Activated CD4-positive, alpha-beta memory T cell treated with anti-CD3 and anti-CD28 coated beads, Interleukin-2, amount 10 ng/mL, durations not matched to agents 7 days and 5 days (primary cell): ENCODE measurements around the gene SGSM1. TPM values are rescaled to one million over a fixed set of nuclear protein-coding genes. Genes with fewer than 3 reads are reported as not detected.

Experiments used
- CTCF ChIA-PET: fragments of 350-600 bp; sonication (Branson Sonifier 250); formaldehyde crosslinking; loops from one replicate; lab custom pipeline; 2021; ENCODE audit warnings: antibody characterized with exemption, inconsistent platforms; lab: Charles Lee
- POLR2A ChIA-PET: fragments of 350-600 bp; sonication (Branson Sonifier 250); formaldehyde crosslinking; loops from one replicate; lab custom pipeline; 2021; ENCODE audit warnings: antibody characterized with exemption; lab: Charles Lee
- DNase-seq: peaks from one replicate; pipeline ENCODE4 v3.0.0-alpha.2; 2020
- H3K27ac Mint-ChIP-seq: one replicate; pipeline ENCODE4 v1.8.0; 2021; ENCODE audit warnings: mild to moderate bottlenecking, mixed read lengths
- H3K27me3 Mint-ChIP-seq: one replicate; pipeline ENCODE4 v1.8.0; 2021; ENCODE audit warnings: mixed read lengths
- H3K36me3 Mint-ChIP-seq: one replicate; pipeline ENCODE4 v1.8.0; 2021; ENCODE audit warnings: low read depth, mixed read lengths
- H3K4me1 Mint-ChIP-seq: one replicate; pipeline ENCODE4 v1.8.0; 2021; ENCODE audit warnings: mixed read lengths
- H3K4me3 Mint-ChIP-seq: one replicate; pipeline ENCODE4 v1.8.0; 2021; ENCODE audit warnings: mild to moderate bottlenecking, mixed read lengths
- H3K9me3 Mint-ChIP-seq: one replicate; pipeline ENCODE4 v1.8.0; 2021; ENCODE audit warnings: mixed read lengths
- total RNA-seq, 2 experiments: library from RNA; stranded (reverse); gene quantifications; one replicate each; pipeline ENCODE4 v1.2.3, GENCODE V29; 2021

SGSM1 gene
- total RNA-seq, 2 experiments from 2014 or later, result 0.35 to 0.93 TPM

DNA sequence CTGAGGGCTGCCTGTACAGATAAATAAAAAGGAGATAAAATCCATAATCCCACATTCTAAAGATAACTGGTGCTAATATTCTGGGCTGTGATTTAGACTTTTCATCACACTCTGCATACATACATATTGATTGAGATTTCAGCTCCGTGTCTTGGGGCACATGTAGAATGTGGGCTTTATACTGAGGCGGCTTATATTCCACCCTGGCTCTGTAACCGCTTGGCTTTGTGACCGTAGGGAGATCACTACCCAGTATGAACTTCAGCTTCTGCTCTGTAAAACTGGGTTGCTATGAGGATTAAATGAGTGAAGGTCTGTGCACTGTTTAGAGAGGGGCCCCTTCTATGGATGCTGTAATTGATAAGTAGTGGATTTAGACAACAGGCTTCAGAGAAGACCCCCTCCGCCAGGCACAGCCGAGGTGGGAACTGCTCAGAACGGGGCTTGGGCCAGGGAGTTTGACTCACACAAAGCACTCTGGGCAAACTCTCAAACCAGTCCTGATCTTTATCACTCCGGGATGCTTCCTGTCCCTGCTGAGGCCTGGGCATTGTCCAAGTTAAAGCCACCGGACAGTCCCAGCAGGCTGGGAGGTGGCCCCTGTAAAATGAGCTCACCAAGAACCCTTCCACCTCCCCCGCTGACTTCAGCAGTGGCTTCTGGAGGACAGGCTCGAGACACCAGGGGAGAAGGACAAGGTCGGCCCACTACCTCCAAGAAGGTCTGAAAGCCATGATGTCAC, 163.7 kb downstream of the SGSM1 start:
- H3K27me3 Mint-ChIP-seq, result peaks cover 13% of the 10 kb centered on the region
- ChIA-PET POLR2A (interaction anchor here (1.2 to 1.5 kb wide), 2 partner anchors 9 to 20 kb away, joined by 3 to 4 read pairs; no protein-coding TSS in a partner anchor), CTCF (interaction anchor here (0.6 to 0.7 kb wide), 2 partner anchors 9 to 78 kb away, joined by 3 read pairs; no protein-coding TSS in a partner anchor)
- H3K27ac Mint-ChIP-seq, result no peak overlapping the region
- H3K9me3 Mint-ChIP-seq, result no peaks in the 10 kb centered on the region
- H3K4me3 Mint-ChIP-seq, result no peak overlapping the region
- H3K4me1 Mint-ChIP-seq, result peaks cover 9% of the 10 kb centered on the region
- no peak for DNase-seq
- peaks cover 9% of the 10 kb centered on the region for H3K36me3 Mint-ChIP-seq

DNA sequence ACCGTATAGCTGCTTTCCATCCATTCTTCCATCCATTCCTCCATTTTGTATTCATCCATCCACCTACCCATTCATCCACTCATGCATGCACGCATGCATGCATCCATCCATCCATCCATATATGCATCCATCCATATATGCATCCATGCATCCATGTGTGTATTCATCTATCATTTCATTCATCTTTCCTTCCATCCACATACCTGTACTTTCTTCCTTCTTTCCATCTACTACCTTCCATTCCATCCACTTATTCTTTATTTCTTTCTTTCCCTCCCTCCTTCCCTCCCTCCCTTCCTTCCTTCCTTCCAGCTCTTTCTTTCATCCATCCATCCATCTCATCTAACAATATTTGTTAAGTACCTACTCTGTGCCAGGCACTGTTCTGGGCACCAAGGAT, 166.4 kb downstream of the SGSM1 start:
- ChIA-PET POLR2A (no interaction called here), CTCF (interaction anchor here (0.9 kb wide), 1 partner anchor 77 kb away, joined by 3 read pairs; no protein-coding TSS in a partner anchor)
- Mint-ChIP-seq H3K4me1 (peaks cover 12% of the 10 kb centered on the region), H3K9me3 (no peaks in the 10 kb centered on the region), H3K4me3 (no peak overlapping the region), H3K27me3 (peaks cover 15% of the 10 kb centered on the region), H3K27ac (no peak overlapping the region), H3K36me3 (peaks cover 6% of the 10 kb centered on the region)
- DNase-seq, result no peak

GRCh38 chr22:24973872-24974271, 167.9 kb downstream of the SGSM1 start:
- peaks cover 20% of the 10 kb centered on the region for H3K4me1 Mint-ChIP-seq
- no peak for DNase-seq
- no peak overlapping the region for H3K4me3 Mint-ChIP-seq
- H3K27ac Mint-ChIP-seq, result no peak overlapping the region
- no peaks in the 10 kb centered on the region for H3K9me3 Mint-ChIP-seq
- POLR2A ChIA-PET, result interaction anchor here (0.9 to 2.1 kb wide), 3 partner anchors 9 to 94 kb away, joined by 3 to 6 read pairs (median 3); no protein-coding TSS in a partner anchor
- H3K36me3 Mint-ChIP-seq, result peaks cover 4% of the 10 kb centered on the region
- H3K27me3 Mint-ChIP-seq, result peaks cover 15% of the 10 kb centered on the region
- CTCF ChIA-PET, result interaction anchor here (1.2 kb wide), 1 partner anchor 9 kb away, joined by 4 read pairs; no protein-coding TSS in a partner anchor

DNA sequence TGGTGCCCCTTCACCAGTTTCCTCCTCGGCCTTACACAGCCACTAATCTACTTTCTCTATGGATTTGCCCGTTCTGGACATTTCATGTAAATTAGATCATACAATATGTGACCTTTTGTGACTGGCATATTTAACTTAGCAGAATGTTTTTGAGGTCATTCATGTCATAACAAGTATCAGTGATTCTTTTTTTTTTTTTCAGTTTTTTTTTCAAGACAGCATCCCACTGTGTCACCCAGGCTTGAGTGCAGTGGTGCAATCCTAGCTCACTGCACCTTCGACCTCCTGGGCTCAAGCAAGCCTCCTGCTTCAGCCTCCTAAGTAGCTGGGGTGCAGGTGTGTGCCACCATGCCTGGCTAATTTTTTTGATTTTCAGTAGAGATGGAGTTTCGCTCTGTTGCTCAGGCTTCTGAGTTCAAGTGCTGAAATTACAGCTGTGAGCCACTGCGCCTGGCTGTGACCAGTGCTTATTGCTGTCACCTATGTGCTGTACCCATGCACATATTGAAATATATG, 169.2 kb downstream of the SGSM1 start:
- Mint-ChIP-seq H3K4me1 (peaks cover 23% of the 10 kb centered on the region), H3K27ac (no peak overlapping the region), H3K4me3 (no peak overlapping the region), H3K27me3 (peaks cover 17% of the 10 kb centered on the region), H3K36me3 (peaks cover 4% of the 10 kb centered on the region), H3K9me3 (no peaks in the 10 kb centered on the region)
- ChIA-PET POLR2A (interaction anchor here (1.1 kb wide), 1 partner anchor 14 kb away, joined by 3 read pairs; no protein-coding TSS in a partner anchor), CTCF (no interaction called here)
- DNase-seq, result no peak

- Mint-ChIP-seq H3K4me3 (no peak overlapping the region), H3K27ac (no peak overlapping the region), H3K36me3 (peaks cover 4% of the 10 kb centered on the region), H3K9me3 (no peaks in the 10 kb centered on the region), H3K4me1 (peaks cover 23% of the 10 kb centered on the region), H3K27me3 (peaks cover 17% of the 10 kb centered on the region)
- DNase-seq, result no peak
- CTCF ChIA-PET, result interaction anchor here (1.2 kb wide), 1 partner anchor 73 kb away, joined by 4 read pairs; no protein-coding TSS in a partner anchor
- POLR2A ChIA-PET, result interaction anchor here (1.1 kb wide), 1 partner anchor 13 kb away, joined by 3 read pairs; no protein-coding TSS in a partner anchor
These were observed 169.9 kb downstream of the SGSM1 start for GRCh38 chr22:24975813-24976341.

GRCh38 chr22:24976442-24977218, 170.6 kb downstream of the SGSM1 start:
- H3K27me3 Mint-ChIP-seq, result peaks cover 12% of the 10 kb centered on the region
- H3K27ac Mint-ChIP-seq, result no peak overlapping the region
- H3K4me1 Mint-ChIP-seq, result peaks cover 26% of the 10 kb centered on the region
- CTCF ChIA-PET, result interaction anchor here (0.7 to 1.2 kb wide), 2 partner anchors 34 to 72 kb away, joined by 3 to 4 read pairs; no protein-coding TSS in a partner anchor
- no peak for DNase-seq
- no peak overlapping the region for H3K4me3 Mint-ChIP-seq
- POLR2A ChIA-PET, result no interaction called here
- no peaks in the 10 kb centered on the region for H3K9me3 Mint-ChIP-seq
- H3K36me3 Mint-ChIP-seq, result peaks cover 6% of the 10 kb centered on the region

Other genes starting within 250 kb of the SGSM1 start
- gene LRRC75B, start 213.1 kb upstream of the SGSM1 start, total RNA-seq, result 1 to 10 TPM in 1 of 2 experiments, under 1 TPM in 1; 0.93 to 2.1 TPM
- 10 to 100 TPM; 64.6 to 68.4 TPM for gene GGT1, start 203.0 kb upstream of the SGSM1 start, total RNA-seq
- gene PIWIL3, start 31.5 kb upstream of the SGSM1 start, total RNA-seq, result not detected
- not detected for gene LHFPL7, start 140.5 kb downstream of the SGSM1 start, total RNA-seq
- gene KIAA1671, start 146.5 kb downstream of the SGSM1 start, total RNA-seq, result 10 to 100 TPM; 35.0 to 35.5 TPM